GM19043 (cell line): ENCODE measurements around the gene LRFN2.

Source experiments
- ATAC-seq: cut with Tn5 transposase; IDR thresholded peaks from one replicate; pipeline ENCODE4 v1.9.1; 2021; ENCODE audit warnings: low read depth; ENCODE audit not compliant: unreplicated experiment

Gene LRFN2

DNA sequence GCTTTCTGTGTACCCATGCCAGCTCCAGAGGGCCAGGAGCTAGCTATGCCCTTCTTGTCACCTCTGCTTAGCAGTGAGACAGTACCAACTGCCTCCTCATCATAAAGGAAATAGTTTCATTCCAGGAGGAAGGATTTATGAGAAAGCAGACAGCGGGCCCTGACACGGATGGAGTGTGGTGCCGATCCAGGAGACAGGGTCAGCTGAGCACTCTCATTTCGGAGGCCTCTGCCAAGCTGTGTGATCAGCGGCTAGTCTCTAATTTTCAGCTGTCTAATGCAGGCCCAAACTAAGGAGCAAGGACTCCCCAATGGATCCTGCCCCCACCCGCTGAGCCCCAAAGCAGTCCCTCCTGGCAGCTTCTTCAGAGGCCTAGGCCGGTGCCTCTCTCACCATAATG, 103.1 kb downstream of the LRFN2 start:
- ATAC-seq = no peak

DNA sequence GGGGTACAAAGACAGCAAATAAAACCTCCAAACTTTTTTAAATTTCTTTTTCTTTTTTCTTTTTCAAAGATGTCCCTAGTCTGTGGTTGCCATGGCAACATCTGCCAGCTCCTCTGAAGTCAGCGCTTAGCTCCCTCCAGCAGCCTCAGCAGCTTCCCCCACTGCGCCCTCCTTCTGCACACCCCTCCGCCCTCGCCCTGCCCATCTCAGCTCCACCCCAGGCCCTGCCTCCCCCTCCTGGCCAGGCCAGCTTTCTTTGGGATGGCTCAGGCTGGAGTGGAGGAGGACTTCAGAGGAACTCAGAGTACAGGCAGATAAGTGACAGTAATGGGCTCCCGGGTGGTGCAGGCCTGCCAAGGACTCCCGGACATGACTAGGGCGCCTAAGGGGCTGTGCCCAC, 104.6 kb downstream of the LRFN2 start:
- ATAC-seq = no peak

DNA sequence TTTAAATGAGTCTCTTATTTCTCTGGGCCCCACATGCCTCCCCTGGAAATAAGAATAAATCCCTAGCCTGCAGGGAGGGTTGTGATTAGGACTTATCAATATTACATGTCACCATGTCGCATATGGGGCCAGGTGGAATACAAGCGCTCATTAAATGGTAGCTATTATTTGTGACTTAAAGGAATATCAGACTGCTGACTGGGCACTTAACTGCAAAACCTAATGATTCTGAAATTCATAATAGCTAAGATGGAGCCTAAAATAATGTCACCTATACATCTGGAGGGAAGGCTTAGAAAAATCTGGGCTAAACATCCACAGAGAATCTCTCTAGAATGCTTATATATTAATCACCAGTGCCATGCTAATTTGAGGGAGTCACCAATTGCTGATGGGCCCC, 106.5 kb downstream of the LRFN2 start:
- ATAC-seq = no peak

DNA sequence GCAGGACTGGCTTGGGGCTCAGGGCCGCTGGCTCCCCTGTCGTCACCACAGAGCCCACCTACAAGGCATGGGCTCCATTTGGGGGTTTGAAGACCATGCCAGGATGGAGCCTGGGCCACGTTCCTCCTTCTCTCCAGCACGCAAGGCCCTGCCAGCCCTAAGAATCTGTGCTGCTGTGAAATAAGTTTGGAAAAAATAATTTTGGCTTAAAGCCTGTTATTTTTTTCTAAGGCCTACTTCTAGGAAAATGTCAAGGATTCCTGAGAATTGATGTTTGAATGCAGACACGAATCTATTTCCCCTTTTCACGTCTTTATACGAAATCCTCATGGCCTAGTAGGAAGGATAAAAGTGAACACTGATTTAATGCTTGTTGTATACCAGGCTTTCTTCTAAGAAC, 107.5 kb downstream of the LRFN2 start:
- no peak for ATAC-seq

DNA sequence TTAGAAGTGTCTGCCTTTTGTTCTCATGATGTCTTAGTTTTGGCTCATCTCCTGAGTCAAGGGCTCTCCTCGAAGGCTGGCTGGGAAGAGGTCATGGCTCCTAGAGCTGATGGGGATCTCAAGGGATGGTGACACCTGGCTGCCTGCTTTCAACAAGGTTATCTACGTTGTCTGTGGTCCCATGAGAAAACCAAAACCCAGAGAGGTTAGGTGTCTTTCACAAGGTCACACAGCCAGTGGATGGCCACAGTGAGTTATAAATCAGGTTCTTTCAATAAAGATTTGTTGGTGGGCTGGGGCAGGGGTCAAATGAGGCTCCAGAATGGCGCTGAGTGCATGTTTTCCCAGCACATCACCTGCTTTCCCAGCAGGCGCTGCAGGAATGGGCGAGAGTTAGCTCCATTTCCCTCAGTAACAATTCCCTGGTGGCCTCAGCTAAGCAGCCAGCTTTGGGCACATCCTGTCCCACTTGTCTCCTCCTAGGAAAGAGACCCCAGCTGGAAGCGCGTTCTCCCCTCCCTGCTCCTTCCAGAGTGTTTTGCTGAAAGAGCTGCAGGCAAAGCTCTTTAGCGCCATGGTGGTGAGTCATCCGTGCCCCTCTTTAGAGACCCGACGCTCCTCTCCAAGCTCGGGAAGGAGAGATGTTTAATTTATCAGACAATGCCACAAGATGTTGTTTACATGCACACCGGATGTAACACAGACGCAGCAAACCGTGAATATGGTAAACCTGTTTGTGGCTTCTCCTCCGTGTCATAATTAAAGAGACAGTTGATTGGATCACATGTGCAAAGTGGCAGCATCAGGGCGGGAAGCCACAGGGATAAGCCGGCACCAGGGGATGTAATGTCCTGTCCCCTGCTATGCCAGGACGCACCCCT, 109.7 kb downstream of the LRFN2 start:
- ATAC-seq = no peak

DNA sequence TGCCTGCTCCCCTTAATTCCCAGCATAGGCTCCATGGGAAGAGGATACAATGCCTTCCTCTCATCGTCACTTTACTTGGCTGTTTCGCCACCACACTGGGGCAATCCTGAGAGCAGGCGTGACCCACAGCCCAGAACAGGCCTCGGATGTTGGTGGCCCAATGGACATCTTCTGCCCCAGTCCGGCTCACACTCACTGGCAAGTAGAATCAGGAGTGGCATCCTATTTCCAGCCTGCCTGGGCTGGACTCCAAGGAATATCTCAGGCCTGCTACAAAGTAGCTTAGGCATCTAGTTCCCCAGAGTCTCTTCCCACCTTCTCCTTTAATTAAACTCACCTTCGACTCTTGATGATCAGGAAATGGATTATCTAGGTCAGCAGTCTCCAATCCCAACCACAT, 110.5 kb downstream of the LRFN2 start:
- ATAC-seq = no peak

DNA sequence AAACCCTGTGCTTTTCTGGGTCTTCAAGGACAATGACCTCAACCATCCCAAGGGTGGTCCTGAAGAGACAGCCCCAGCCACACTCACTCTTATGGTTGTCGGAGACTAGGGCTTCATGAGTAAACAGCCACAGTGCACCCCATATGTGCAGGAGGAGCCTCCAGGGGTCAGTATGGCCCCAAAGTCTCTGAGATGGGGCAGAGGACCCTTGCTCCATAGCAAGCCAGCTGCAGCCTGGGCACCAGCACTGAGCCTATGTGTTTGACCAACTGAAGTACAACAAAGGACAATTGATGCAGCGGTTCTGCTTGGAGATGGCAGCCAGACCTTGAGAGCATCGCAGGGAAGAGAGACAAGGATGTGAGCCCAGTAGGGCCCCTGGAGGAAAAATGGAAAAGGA, 112.2 kb downstream of the LRFN2 start:
- no peak for ATAC-seq

DNA sequence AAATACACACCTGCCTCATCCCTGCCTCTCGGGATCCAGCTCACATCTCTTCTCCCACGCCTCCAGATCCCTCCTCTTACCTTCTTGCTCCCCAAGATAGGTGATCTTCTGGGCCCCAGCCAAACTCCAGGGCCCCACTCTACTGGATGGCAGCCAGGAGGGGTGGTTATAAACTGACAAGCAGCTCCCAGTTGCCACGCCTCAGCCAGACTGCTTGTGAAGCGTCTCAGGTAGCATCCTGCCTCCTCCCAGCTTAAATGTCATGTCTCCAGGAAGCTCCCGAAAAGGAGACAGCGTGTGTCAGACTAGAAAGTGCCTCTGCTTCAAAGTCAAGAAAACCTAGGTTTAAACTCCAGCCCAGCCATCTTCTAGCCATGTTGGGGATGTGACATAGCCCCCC, 114.1 kb downstream of the LRFN2 start:
- no peak for ATAC-seq

DNA sequence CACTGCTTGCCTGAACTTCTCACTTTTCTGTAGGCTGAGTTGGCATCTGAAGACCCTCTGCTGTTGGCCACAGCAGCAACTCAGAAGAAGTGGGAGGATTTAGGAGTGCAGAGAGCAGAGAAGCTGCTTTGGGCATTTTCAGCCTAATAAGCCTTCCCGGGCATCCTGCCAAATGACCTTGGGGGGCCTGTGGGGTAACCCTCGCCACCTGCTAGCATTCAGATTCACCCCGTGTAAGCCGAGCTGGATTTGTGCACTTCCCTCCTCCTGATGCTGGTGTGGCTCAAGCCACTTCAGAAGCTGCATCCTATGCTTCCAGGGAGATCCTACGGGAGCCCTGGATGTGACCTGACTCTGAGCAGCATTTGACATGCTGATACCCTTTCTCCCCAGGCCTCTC, 114.8 kb downstream of the LRFN2 start:
- no peak for ATAC-seq

DNA sequence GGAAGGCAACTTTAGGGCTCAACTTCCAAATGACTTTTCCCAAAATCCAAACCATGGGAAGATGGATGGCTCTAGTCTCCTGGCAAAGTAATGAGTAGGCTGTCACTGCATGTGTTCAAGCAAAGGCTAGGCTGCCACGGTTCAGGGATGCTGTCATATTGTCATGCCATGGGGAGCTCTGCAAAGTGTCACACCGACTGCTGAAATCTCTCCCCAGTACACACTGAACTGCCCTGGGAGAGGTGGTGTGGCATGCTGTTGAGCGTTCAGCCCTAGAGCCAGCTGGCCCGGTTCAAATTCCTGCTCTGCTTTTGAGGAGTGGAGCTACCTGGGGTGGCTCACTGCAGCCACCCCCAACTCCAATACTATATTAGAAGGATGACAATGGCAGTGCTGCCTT, 115.9 kb downstream of the LRFN2 start:
- ATAC-seq = no peak

DNA sequence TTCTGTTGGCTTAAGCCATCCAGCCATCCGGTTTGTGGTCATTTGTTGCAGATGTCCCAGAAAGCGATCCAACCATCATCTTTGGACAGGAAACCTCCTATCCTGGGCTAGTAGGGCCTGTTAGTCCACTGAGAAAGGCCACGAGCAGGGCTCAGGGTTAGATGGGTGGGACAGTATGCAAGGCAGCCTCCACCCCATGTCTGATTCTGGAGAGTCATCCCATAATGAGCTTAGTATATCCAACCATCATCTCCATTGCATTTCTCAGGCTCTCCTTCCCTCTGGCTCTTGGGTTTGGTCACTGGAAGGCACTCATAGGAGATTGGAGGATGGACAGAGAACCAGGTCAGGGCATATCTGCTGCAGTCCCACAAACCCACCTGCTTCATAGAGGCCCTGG, 117.8 kb downstream of the LRFN2 start:
- no peak for ATAC-seq

DNA sequence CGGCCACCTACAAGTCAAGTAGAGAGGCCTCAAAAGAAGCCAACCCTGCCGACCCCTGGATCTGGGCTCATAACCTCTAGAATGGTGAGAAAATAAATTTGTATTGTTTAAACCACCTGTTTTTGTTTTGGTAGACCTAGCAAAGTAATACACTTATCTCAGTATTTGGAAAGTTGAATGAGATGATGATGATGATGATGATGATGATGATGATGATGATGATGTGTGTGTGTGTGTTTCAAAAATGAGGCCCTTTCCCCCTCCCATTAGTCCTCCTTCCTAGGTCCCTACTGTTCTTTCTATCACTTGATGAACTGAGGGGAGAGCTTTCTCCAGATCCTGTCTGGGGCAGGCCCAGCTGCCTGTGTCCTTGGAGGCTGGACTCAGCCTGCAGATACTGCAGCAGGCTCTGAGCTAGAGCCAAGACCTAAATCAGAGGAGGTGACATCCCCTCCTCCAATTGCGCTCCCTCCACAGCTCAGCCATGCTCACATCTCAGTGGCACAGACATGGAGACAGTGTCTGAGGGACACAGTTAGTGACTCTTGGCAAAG, 120.1 kb downstream of the LRFN2 start:
- no peak for ATAC-seq

DNA sequence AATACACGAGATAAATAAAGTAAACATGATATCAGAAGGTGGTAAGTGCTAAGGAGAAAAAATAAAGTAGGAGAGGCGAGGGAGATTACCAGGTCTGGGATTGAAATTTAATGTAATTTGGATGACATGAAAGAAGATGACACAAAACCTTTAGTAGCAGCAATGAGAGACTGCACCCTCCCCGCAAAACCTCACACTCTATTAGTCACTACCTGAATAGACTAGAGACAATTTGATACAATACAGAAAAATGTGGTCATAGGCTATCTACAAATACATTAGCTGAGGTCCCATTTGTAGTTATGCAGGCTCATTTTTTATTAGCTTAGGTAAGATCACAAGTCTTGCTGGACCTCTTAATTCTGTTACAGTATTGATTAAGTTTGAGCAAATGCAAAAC, 125.5 kb downstream of the LRFN2 start:
- ATAC-seq = no peak

DNA sequence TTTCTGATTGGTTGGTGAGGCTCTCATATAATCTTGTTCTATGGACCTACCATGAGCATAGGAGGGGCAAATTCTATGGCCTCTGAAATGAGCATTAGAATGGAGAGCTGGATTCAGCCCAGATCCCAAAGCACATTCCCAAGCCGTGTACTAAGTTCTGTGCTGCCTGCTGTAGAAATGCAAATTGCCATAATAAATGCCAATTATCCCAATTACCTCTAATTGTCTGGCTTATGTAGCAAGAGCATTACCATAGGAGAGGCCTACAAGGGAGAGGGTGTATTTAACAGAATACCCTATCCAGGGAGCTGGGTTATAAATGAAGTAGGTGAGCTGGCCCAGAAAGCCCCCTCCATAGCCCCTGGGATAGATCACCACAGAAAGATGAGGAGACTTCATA, 126.8 kb downstream of the LRFN2 start:
- ATAC-seq = no peak

DNA sequence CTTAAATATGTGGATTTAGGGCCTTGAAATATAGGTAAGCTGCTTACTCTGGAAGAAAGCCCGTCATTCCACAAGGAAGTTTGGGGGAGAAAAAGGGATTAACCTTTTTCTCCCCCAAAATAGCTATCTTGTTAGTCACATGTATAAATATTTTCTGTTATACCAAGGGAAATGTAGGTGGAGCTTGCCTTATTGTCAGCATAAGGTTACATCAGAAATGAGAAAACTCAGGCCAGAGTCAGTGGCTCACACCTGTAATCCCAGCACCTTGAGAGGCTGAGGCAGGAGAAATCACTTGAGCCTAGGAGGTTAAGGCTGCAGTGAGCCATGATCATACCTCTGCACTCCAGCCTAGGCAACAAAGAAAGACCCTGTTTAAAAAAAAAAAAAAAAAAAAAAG, 129.9 kb downstream of the LRFN2 start:
- no peak for ATAC-seq

DNA sequence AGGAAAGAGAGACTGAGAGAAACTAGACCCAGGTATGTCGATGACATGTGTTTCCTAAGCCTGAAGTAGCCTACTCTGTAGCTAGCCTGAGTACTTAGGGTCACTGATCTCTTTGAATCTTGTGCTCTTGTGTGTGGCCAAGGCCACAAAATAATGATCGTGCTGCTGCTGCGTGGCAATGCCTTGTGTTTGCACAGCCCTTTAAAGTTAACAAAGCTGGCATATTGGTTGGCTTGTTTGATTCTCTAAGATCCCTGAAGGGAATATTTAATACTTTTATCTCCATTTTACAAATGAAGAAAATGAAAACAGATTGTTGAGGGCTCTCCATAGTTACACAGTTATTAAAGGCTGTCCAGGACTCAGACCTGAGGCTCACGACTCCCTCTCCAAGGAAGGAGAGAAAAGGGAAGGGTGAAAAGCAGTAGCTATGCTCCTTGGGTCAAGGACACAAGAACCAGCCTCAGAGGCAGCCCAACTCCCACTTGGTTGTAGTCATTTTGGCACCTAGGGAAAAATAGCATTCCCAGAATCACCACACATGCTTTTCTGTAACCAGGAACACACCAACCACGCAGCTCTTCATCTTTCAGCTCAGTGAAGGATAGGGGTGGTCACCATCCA, 130.7 kb downstream of the LRFN2 start:
- no peak for ATAC-seq

DNA sequence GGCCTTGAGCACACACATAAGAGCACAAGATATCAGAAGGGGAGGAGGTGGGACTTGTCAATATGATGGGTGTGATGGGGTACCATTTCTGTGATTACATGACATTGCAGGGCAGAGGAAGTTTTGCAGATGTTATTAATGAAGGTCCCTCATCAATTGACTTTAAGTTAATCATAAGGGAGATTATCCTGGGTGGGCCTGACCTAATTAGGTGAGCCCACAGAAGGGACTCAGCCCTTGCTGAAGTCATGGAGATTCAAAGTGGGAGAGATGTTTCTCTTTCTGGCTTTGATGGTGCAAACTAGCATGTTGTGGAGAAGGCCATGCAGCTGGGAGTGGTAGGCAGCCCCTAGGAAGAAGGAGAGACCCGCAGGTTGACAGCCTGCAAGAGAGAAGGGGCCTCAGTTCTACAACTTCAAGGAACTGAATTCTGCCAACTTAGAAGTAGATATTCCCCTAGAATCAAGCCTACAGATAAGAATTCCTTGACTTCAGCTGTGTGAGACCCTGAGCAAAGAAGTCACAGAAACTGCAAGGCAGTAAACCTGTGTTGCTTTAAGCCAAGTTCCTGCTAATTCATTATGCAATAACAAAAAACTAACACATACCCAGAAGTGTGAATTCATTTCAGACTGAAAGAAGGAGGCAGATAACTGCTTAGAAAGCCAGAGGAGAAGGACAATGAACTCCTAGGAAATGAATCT, 131.3 kb downstream of the LRFN2 start:
- no peak for ATAC-seq

DNA sequence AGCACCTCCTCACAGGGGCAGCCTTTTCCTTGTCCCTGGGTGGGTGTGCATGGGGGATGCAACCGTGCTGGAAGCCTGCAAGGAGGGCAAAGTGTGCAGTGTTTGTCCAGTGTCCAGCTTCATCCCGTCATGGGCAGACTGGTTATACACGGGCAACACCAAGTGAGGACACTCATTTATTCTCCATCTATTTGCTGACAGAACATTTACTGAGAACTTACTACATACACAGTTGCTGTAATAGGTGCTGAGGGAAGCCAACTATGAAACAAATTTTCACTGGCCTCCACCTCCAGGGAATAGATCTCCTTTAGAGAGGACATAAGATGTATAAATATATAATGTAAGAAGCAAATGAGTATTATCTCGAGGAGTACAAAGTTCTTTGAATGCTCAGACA, 136.7 kb downstream of the LRFN2 start:
- ATAC-seq = no peak

DNA sequence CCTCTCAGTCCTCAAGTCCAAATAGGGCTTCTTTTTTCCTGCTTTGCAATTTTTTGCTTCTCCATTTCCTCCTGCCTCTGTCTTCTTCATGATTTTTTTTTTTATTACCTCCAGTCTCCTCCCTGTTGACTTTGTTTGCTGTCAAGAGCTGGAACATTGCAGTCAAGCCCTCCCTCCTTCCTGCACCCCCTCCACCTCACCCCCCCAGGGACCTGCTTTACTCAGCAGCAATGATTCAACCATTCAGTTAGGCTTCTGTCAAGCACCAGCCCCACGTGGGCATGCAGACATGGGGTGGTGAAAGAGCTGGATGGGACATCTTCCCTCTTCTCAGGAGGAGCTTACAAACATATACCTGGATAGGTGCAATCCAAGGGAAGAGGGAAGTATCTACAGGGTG, 142.4 kb downstream of the LRFN2 start:
- ATAC-seq = no peak

DNA sequence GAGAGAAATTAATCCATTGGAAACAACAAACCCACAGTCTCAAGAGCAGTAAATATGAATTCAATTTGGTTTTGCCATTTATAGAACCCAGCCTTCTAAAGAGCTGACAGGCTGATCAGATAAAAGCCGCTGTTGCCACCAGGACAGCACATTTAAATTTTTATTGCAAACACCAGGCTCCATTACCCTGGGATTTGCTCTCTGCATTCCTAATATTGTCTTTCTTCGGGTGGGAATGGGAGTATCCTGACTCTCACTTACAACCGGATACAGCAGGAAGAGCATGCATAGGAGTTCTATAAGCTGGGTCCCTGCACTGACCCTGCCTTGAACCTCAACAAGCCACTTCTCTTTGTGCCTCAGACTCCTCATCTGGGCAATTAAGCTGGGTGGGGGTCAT, 142.9 kb downstream of the LRFN2 start:
- ATAC-seq = no peak

DNA sequence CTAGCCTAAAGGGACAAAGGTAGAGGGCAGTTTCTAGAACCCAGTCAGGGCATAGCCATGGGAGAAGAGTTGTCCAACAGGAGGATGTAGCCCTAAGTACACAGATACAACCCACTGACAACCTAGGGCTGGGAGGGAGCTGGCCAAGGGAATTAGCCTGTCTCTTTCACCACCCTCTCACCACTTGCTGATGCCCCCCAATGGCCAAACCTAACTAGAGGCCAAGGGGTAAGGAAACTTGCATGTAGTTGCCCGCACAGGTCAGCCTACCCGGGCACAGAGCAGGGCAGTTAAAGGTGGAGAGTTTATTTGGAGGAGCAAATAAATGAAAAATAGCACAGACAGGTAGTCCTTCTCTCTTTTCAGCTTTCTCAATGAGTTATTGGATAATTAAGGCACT, 143.3 kb downstream of the LRFN2 start:
- ATAC-seq = no peak
